ENCODE results near the gene SYNE2. TPM values are rescaled to one million over a fixed set of nuclear protein-coding genes. Genes with fewer than 3 reads are reported as not detected.
"Not testable (repeated sequence)": the region's sequence is repeated elsewhere in the genome, so short reads cannot be mapped to it uniquely, and the experiment has no call there.

The SYNE2 gene
- total RNA-seq, 4 donors from 2014 or later = 96.9 to 207 (median 182) TPM

DNA sequence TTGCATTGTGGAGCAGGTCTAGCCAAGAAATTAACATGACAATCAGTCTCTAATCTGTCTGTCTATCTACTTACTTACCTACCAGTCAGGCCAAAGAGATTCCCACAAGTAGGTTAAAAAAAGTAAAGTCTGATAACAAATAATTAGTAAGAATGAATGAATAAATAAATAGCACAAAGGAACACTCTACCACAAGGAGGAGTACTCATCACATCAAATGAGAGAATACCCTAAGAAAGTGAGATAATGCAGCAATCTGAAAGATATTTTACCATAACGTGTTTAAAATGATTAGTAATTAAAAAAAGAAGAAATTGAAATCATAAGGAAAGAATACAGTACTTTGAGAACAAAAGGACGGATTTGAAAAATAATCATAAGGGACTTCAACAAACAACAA lies 187.2 kb downstream of the SYNE2 start:
- peaks cover 0 to 10% of the 10 kb centered on the region in 2 donors for H3K36me3 ChIP-seq
- intact Hi-C loops (cut with DNase I; ENCODE audit: low total_unique reads) = no loop called here
- TF ChIP-seq POLR2A (IDR thresholded peaks at IDR 0.05) = no peak
- TF ChIP-seq, protein P1, sequence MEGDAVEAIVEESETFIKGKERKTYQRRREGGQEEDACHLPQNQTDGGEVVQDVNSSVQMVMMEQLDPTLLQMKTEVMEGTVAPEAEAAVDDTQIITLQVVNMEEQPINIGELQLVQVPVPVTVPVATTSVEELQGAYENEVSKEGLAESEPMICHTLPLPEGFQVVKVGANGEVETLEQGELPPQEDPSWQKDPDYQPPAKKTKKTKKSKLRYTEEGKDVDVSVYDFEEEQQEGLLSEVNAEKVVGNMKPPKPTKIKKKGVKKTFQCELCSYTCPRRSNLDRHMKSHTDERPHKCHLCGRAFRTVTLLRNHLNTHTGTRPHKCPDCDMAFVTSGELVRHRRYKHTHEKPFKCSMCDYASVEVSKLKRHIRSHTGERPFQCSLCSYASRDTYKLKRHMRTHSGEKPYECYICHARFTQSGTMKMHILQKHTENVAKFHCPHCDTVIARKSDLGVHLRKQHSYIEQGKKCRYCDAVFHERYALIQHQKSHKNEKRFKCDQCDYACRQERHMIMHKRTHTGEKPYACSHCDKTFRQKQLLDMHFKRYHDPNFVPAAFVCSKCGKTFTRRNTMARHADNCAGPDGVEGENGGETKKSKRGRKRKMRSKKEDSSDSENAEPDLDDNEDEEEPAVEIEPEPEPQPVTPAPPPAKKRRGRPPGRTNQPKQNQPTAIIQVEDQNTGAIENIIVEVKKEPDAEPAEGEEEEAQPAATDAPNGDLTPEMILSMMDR (IDR thresholded peaks at IDR 0.05 in 4 of 5, conservative IDR thresholded peaks at IDR 0.05 in 1 of 5) = peak in 2 of 5 experiments; percentile 22
- no peak overlapping the region for H3K4me3 ChIP-seq
- no peaks in the 10 kb centered on the region for H3K27me3 ChIP-seq
- ATAC-seq (no peak), DNase-seq (no peak)
- no peaks in the 10 kb centered on the region for H3K9me3 ChIP-seq
- in situ Hi-C loops (cut with MboI; ENCODE audit: low sequenced_read_pairs in 4 of 4) = loop anchor here in 3 of 4 donors (25.0 kb wide), 2 partner anchors 247 to 272 kb away; partner anchors contain the start of gene ESR2 (in 1 of the 3)
- no peaks in the 10 kb centered on the region for H3K4me1 ChIP-seq
- no peak overlapping the region for H3K27ac ChIP-seq

GRCh38 chr14:64043296-64043695 lies 190.5 kb downstream of the SYNE2 start:
- H3K27ac ChIP-seq; H3K27me3 ChIP-seq; ATAC-seq; H3K36me3 ChIP-seq; intact Hi-C loops (cut with DNase I; ENCODE audit: low total_unique reads); DNase-seq; H3K4me1 ChIP-seq; H3K9me3 ChIP-seq; H3K4me3 ChIP-seq: not testable (repeated sequence)
- in situ Hi-C loops (cut with MboI; ENCODE audit: low sequenced_read_pairs in 4 of 4) = loop anchor here in 3 of 4 donors (25.0 kb wide), 2 partner anchors 244 to 269 kb away; partner anchors contain the start of gene ESR2 (in 1 of the 3)

DNA sequence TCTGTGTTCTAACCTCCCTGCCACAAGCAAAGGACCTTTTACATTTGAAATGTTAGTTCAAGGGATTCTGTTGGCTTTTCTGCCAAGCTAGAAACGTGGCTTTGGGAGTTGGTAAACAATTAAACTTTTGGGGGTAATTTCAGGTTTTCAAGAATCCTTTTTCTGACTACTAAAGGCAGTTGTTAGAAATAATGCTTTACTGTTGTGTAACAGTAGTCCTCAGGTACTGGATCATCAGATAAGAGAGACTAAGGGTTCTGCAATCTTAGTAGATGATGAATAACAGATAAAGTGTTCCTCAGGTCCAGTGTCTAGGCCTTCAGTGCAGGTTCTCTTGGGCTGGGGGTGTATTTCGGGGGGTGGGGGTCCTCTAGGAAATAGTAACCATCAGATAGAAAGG lies 192.3 kb downstream of the SYNE2 start:
- TF ChIP-seq, protein P1 (IDR thresholded peaks at IDR 0.05 in 4 of 5, conservative IDR thresholded peaks at IDR 0.05 in 1 of 5) = no peak
- no peak for TF ChIP-seq POLR2A (IDR thresholded peaks at IDR 0.05)
- peaks cover 0 to 8% of the 10 kb centered on the region in 2 donors for H3K36me3 ChIP-seq
- no peak overlapping the region for H3K4me3 ChIP-seq
- intact Hi-C loops (cut with DNase I; ENCODE audit: low total_unique reads) = no loop called here
- no peak for ATAC-seq
- DNase-seq = no peak
- H3K27ac ChIP-seq = no peak overlapping the region
- no peaks in the 10 kb centered on the region for H3K27me3 ChIP-seq
- no peaks in the 10 kb centered on the region for H3K4me1 ChIP-seq
- no peaks in the 10 kb centered on the region for H3K9me3 ChIP-seq
- in situ Hi-C loops (cut with MboI; ENCODE audit: low sequenced_read_pairs in 4 of 4) = loop anchor here in 3 of 4 donors (25.0 kb wide), 2 partner anchors 242 to 267 kb away; partner anchors contain the start of gene ESR2 (in 1 of the 3)

- no peak overlapping the region for H3K27ac ChIP-seq
- TF ChIP-seq, protein P1 (IDR thresholded peaks at IDR 0.05 in 4 of 5, conservative IDR thresholded peaks at IDR 0.05 in 1 of 5) = no peak
- TF ChIP-seq POLR2A (IDR thresholded peaks at IDR 0.05) = no peak
- intact Hi-C loops (cut with DNase I; ENCODE audit: low total_unique reads) = no loop called here
- H3K9me3 ChIP-seq = no peaks in the 10 kb centered on the region
- no peaks in the 10 kb centered on the region for H3K4me1 ChIP-seq
- in situ Hi-C loops (cut with MboI; ENCODE audit: low sequenced_read_pairs in 4 of 4) = loop anchor here in 3 of 4 donors (25.0 kb wide), 2 partner anchors 238 to 263 kb away; partner anchors contain the start of gene ESR2 (in 1 of the 3)
- H3K4me3 ChIP-seq = no peak overlapping the region
- ATAC-seq (no peak), DNase-seq (no peak)
- peaks cover 0 to 25% of the 10 kb centered on the region in 2 donors for H3K36me3 ChIP-seq
- H3K27me3 ChIP-seq = no peaks in the 10 kb centered on the region
Measured at GRCh38 chr14:64049616-64050381, 197.0 kb downstream of the SYNE2 start.
